ENCODE data around the gene IP6K3.

The IP6K3 gene

GRCh38 chr6:33724102-33725023, 22.3 kb downstream of the IP6K3 start:
- in situ Hi-C loops (cut with MboI; ENCODE audit: low sequenced_read_pairs) = no loop called here

DNA sequence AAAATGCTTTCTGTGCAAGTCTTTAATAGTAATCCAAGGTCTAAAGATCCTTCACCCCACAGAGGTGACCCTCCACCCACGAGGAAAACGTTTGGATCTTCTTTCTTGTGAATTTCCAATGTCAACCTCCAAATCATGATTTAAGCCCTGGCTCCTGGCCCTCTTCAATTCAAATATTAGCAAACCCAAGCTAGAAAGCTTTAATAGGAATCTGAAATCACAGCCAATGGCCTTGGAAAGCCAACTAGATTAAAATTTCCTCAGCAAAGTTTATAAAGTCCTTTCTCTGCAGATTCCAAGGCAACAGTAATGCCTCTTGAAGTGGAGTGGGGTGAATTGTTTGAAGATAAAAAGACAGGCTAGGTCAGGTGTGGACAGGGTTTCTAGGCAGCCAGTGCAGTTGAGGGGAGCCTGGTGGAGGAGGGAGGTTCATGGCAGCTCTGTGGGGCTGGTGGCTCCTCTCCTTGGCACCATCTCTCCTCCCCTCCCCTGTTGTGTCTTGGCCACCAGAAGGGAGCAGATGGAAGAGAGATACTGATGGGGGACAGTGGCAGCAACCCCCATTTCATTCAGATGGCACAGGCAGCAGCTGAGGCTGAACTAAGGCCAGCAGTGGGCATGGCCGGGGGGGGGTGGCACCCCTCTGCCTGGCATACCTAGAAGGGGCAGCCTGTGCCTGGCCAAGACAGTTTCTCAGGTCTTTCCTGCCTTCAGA, 23.2 kb downstream of the IP6K3 start:
- in situ Hi-C loops (cut with MboI; ENCODE audit: low sequenced_read_pairs) = no loop called here

DNA sequence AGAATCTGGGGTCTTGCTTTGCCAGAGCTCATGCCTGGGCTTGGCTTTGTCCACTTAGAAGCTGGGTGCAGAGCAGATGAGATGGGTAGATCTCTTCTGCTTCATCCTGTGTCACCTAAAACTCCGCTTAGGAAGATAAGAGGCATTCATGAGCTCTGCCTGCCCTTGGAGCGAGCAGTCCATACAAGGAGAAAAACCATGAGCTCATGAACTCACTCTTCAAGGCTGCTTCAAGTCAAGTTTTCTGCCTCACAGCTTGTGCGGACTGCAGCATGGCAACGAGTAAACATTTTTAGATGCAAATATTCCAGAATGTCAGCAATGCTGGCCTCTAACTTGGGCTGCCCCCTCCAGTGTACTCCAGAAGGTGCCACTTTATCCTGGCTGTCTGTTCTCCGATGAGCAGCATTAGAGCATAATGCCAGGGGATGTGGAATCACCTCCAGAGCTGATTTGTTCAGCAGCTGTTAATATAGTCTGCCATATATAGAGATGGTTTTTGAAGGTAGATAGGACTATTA, 24.5 kb downstream of the IP6K3 start:
- in situ Hi-C loops (cut with MboI; ENCODE audit: low sequenced_read_pairs) = no loop called here

GRCh38 chr6:33721508-33721907, 25.2 kb downstream of the IP6K3 start:
- in situ Hi-C loops (cut with MboI; ENCODE audit: low sequenced_read_pairs) = no loop called here

DNA sequence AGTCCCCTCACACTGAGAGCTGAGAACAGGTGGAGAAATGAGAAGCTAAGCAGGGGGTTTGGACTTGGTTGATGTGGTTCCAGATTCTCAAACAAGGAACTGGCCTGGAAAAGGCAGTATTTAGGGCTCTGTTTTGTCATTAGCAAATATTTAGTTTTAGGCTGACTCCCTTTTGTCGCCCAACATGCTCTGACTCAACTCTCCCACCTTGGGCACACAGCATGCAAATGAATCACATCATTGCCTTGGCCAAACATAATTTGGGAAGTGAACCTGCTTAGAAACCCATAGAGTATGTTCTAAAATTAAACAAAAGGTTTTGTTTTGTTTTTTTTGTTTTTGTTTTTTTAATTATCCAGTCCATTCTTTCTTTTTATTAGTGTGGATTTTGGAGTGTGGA, 25.7 kb downstream of the IP6K3 start:
- in situ Hi-C loops (cut with MboI; ENCODE audit: low sequenced_read_pairs) = no loop called here

GRCh38 chr6:33719326-33719987, 27.2 kb downstream of the IP6K3 start:
- in situ Hi-C loops (cut with MboI; ENCODE audit: low sequenced_read_pairs) = no loop called here

DNA sequence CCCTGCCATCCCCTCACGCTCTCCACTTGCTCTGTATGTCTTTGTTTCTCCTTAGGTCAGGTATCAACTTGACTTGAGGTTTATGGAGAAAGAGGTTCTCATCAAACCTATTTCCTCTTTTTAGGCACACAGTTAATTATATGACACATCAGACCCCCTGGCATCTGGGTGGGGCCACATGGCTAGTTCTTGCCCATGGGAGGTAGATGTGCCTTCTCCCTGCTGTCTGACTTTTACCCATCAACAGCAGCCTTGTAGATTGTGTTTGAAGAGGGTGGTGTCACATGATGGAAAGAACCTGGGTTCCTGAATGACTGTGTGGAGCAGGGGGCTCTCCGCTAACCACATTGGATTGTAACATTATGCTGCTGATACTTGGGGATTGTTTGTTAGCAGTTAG, 28.0 kb downstream of the IP6K3 start:
- in situ Hi-C loops (cut with MboI; ENCODE audit: low sequenced_read_pairs) = no loop called here

- in situ Hi-C loops (cut with MboI; ENCODE audit: low sequenced_read_pairs) = no loop called here
Observed at GRCh38 chr6:33717934-33718455, 28.7 kb downstream of the IP6K3 start.

DNA sequence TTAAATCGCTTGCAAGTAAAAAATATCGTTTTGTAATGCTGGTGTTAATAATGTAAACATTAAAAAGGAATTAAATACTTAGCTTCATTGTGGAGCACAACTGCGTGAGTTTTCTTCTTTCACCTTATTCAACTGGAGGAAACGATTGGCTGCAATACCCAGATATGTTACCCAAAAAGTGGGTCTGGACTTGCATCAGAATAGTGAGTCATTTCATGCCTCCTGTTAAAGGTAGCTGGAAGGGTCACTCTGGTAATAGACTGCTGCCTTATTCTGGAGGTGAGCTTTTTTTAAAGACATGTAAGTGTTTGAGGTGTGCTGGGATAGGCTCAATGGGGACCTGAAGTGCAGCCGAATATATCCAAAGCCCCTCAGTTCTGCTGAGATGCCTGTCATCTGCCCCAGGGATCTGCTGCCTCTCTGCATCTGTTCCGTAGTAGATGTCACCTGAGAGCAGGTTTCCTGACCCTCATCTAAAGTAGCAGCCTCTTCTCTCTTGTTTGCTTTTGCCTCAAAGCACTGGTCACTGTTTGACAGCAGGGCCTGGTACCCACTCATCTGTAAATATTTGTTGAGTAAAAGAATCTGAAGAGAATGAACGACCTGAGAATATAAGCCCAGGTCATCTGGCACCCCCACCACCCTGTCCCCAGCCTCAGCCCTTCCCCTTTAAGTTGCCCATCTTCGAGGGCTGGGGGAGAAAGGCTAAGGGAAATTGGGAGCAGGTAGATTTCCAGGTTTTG, 29.6 kb downstream of the IP6K3 start:
- in situ Hi-C loops (cut with MboI; ENCODE audit: low sequenced_read_pairs) = no loop called here

- in situ Hi-C loops (cut with MboI; ENCODE audit: low sequenced_read_pairs) = no loop called here
Observed at GRCh38 chr6:33716379-33716778, 30.3 kb downstream of the IP6K3 start.

GRCh38 chr6:33714385-33715040, 32.2 kb downstream of the IP6K3 start:
- in situ Hi-C loops (cut with MboI; ENCODE audit: low sequenced_read_pairs) = no loop called here

DNA sequence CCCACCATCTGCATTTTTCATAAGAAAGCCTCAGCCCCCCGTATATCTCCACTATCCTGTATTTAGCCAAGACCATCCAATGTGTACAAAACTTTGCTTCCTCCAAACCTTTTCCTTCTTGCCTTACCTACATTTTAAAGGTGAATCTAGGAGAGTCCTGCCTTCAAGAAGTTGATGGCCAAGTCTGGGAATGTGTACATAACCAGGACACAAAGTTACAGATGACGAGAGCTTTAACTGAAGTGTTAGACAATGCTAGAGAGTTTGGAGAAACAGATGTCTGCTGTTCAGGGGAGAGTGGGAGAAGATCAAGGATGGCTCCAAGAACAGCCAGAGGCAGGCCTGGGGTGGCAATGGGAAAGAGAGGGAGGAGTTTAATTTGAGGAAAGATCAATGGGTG, 32.9 kb downstream of the IP6K3 start:
- in situ Hi-C loops (cut with MboI; ENCODE audit: low sequenced_read_pairs) = no loop called here

DNA sequence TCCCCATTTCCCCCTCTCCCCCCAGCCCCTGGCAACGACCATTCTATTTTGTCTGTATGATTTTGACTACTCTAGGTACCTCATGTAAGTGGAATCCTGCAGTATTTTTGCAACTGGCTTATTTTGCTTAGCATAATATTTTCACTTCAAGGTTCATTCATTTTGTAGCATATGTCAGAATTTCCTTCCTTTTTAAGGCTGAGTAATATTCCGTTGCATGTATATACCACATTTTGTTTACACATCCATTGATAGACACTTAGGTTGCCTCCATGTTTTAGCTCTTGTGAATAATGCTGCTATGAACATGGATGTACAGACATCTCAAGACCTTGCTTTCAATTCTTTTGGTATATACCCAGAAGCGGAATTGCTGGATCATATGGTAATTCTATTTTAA, 33.8 kb downstream of the IP6K3 start:
- in situ Hi-C loops (cut with MboI; ENCODE audit: low sequenced_read_pairs) = no loop called here

GRCh38 chr6:33711140-33712129, 35.3 kb downstream of the IP6K3 start, which contains the start of gene UQCC2:
UQCC2 (minus strand) TSS chr6:33711700; CDS start chr6:33711686, 14 bp downstream.
- in situ Hi-C loops (cut with MboI; ENCODE audit: low sequenced_read_pairs) = no loop called here

DNA sequence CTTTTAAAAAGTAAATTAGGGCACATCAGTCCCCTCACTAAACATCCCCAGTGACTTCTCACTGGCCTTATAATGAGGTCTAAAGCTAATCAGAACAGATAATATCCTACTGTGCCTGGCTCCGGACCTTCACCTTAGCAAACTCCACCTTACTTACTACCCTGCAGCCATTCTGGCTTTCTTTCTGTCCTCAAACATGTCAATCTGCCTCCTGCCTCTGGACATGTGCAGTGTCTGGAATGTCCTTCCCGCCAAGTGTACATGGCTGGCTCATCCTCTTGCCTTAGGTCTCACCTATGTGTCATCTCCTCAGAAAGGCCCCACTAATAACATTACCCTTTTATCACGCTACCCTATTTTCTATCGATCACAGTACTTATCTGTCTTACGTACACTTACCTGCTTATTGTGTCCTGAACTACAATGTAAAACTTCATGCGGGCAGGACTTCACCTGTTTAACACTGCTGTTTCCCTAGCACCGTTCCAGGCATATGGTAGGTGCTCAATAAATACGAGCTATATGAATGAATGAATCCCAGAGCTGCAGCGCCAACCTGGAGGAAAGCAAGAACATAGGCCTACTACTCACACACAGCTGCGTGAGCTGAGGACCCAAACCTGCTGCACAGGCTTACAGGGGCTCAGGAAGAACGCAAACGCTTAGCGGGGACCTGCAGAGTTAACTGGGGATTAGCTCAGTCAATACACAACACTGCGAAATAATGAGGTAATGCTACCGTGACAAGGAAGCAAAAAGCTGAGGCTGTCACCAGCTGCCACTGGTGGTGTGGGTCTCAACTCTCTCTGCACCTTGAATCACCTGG, 36.2 kb downstream of the IP6K3 start:
- in situ Hi-C loops (cut with MboI; ENCODE audit: low sequenced_read_pairs) = no loop called here

- in situ Hi-C loops (cut with MboI; ENCODE audit: low sequenced_read_pairs) = no loop called here
Observed at GRCh38 chr6:33709605-33710295, 37.0 kb downstream of the IP6K3 start.

GRCh38 chr6:33708516-33709204, 38.0 kb downstream of the IP6K3 start:
- in situ Hi-C loops (cut with MboI; ENCODE audit: low sequenced_read_pairs) = no loop called here

Data from hTERT RPE-1 (cell line).